ENCODE results near the gene ADGRG3.

- TF ChIP-seq CTCF (conservative IDR thresholded peaks at IDR 0.05; ENCODE audit: low read length) (no peak), EZH2phosphoT487 (IDR thresholded peaks at IDR 0.05; ENCODE audit: borderline replicate concordance) (no peak)
Measured at GRCh38 chr16:57645691-57646387, 22.3 kb upstream of the ADGRG3 start.

Measured in Loucy (cell line).